Urinary bladder (tissue), 4 donors: ENCODE results near the gene RCBTB2. TPM values are rescaled to one million over a fixed set of nuclear protein-coding genes. Genes with fewer than 3 reads are reported as not detected.
"Not testable (repeated sequence)": the region's sequence is repeated elsewhere in the genome, so short reads cannot be mapped to it uniquely, and the experiment has no call there.

ENCODE experiments used
- DNase-seq: peaks from one replicate; pipeline ENCODE4 v3.0.0-alpha.2; 2015; ENCODE audit errors: extremely low spot score
- H3K27ac ChIP-seq: one replicate; pipeline ENCODE4 v1.5.1; 2013; ENCODE audit warnings: low read depth, mild to moderate bottlenecking, moderate library complexity
- H3K36me3 ChIP-seq: one replicate; pipeline ENCODE4 v1.6.1; 2013; ENCODE audit warnings: mild to moderate bottlenecking, moderate library complexity; ENCODE audit not compliant: insufficient read depth
- H3K4me1 ChIP-seq: one replicate; pipeline ENCODE4 v1.6.1; 2013; ENCODE audit warnings: mild to moderate bottlenecking, moderate library complexity; ENCODE audit not compliant: insufficient read depth
- H3K4me3 ChIP-seq: one replicate; pipeline ENCODE4 v1.5.1; 2013; ENCODE audit warnings: low read depth, low read length
- WGBS: extraction: QIAGEN DNeasy Blood & Tissue Kit; methylation state at CpG from one replicate; pipeline ENCODE4 v1.1.7; 2013; 5-methylcytosine and 5-hydroxymethylcytosine counted together
- polyA plus RNA-seq: library from polyadenylated mRNA; stranded (reverse); fragments of 200-250 nt; gene quantifications from one replicate; pipeline ENCODE4 v1.2.3, GENCODE V29; 2013
- total RNA-seq: library from RNA; depleted of rRNA; stranded (reverse); fragments of >200 nt; gene quantifications from one replicate; pipeline ENCODE4 v1.2.3, GENCODE V29; 2014
- donor health status: healthy with polysubstance abuse.
- donor health status: healthy.

The RCBTB2 gene
- total and polyA plus RNA-seq, 2 donors = 16.9 to 36.0 TPM

- no peak for DNase-seq
- no peaks in the 10 kb centered on the region for H3K4me1 ChIP-seq
- H3K4me3 ChIP-seq = no peak overlapping the region
- 96% methylated on average over 10 of the region's 10 CpGs for WGBS
- H3K27ac ChIP-seq = no peak overlapping the region
- no peaks in the 10 kb centered on the region for H3K36me3 ChIP-seq
These were observed 76.3 kb downstream of the RCBTB2 start for GRCh38 chr13:48456546-48456945.

DNA sequence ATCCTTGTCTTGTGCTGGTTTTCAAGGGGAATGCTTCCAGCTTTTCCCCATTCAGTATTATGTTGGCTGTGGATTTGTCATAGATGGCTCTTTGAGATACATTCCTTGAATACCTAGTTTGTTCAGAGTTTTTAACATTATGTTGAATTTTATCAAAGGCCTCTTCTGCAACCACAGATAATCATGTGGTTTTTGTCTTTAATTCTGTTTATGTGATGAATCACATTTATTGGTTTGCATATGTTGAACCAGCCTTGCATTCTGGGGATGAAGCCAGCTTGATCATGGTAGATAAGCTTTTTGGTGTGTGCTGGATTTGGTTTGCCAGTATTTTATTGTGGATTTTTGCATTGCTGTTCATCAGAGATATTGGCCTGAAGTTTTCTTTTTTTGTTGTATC, 81.7 kb downstream of the RCBTB2 start:
- H3K27ac ChIP-seq, DNase-seq, H3K36me3 ChIP-seq, H3K4me3 ChIP-seq, H3K4me1 ChIP-seq: not testable (repeated sequence)

GRCh38 chr13:48449656-48450055, 83.2 kb downstream of the RCBTB2 start:
- no peaks in the 10 kb centered on the region for H3K36me3 ChIP-seq
- WGBS = 52% methylated on average over 2 of the region's 2 CpGs
- H3K4me3 ChIP-seq = no peak overlapping the region
- no peaks in the 10 kb centered on the region for H3K4me1 ChIP-seq
- no peak overlapping the region for H3K27ac ChIP-seq
- DNase-seq = no peak

- 59% methylated on average over 6 of the region's 6 CpGs for WGBS
- H3K27ac ChIP-seq = no peak overlapping the region
- H3K4me1 ChIP-seq = no peaks in the 10 kb centered on the region
- H3K4me3 ChIP-seq = no peak overlapping the region
- no peaks in the 10 kb centered on the region for H3K36me3 ChIP-seq
- no peak for DNase-seq
These were observed 83.8 kb downstream of the RCBTB2 start for GRCh38 chr13:48448959-48449614.

GRCh38 chr13:48448285-48448958, 84.5 kb downstream of the RCBTB2 start:
- 76% methylated on average over 3 of the region's 3 CpGs for WGBS
- no peak overlapping the region for H3K4me3 ChIP-seq
- DNase-seq = no peak
- H3K27ac ChIP-seq = no peak overlapping the region
- H3K4me1 ChIP-seq = no peaks in the 10 kb centered on the region
- no peaks in the 10 kb centered on the region for H3K36me3 ChIP-seq

- no peak for DNase-seq
- Histone ChIP-seq H3K36me3 (no peaks in the 10 kb centered on the region), H3K27ac (no peak overlapping the region), H3K4me3 (no peak overlapping the region), H3K4me1 (no peaks in the 10 kb centered on the region)
- WGBS = 94% methylated on average over 1 of the region's 1 CpG
These were observed 86.4 kb downstream of the RCBTB2 start for GRCh38 chr13:48446464-48446863.

GRCh38 chr13:48443442-48444208, 89.3 kb downstream of the RCBTB2 start:
- no peaks in the 10 kb centered on the region for H3K36me3 ChIP-seq
- H3K27ac ChIP-seq = no peak overlapping the region
- WGBS = 66% methylated on average over 1 of the region's 1 CpG
- DNase-seq = no peak
- H3K4me3 ChIP-seq = no peak overlapping the region
- no peaks in the 10 kb centered on the region for H3K4me1 ChIP-seq

Other genes starting within 250 kb of the RCBTB2 start
- gene RB1, start 229.3 kb downstream of the RCBTB2 start, total RNA-seq = 81.6 TPM
- gene RB1, start 229.3 kb downstream of the RCBTB2 start, polyA plus RNA-seq = 19.7 TPM
- 92.7 TPM for gene LPAR6, start 120.0 kb downstream of the RCBTB2 start, total RNA-seq
- 20.8 TPM for gene LPAR6, start 120.0 kb downstream of the RCBTB2 start, polyA plus RNA-seq
- gene CYSLTR2, start 120.8 kb upstream of the RCBTB2 start, total RNA-seq = 1.4 TPM
- gene CYSLTR2, start 120.8 kb upstream of the RCBTB2 start, polyA plus RNA-seq = 0.14 TPM